ENCODE data around the gene CCDC34. TPM values are rescaled to one million over a fixed set of nuclear protein-coding genes. Genes with fewer than 3 reads are reported as not detected.

CCDC34 gene
- total RNA-seq, 1 donor from 2014 or later, result 32.2 TPM

DNA sequence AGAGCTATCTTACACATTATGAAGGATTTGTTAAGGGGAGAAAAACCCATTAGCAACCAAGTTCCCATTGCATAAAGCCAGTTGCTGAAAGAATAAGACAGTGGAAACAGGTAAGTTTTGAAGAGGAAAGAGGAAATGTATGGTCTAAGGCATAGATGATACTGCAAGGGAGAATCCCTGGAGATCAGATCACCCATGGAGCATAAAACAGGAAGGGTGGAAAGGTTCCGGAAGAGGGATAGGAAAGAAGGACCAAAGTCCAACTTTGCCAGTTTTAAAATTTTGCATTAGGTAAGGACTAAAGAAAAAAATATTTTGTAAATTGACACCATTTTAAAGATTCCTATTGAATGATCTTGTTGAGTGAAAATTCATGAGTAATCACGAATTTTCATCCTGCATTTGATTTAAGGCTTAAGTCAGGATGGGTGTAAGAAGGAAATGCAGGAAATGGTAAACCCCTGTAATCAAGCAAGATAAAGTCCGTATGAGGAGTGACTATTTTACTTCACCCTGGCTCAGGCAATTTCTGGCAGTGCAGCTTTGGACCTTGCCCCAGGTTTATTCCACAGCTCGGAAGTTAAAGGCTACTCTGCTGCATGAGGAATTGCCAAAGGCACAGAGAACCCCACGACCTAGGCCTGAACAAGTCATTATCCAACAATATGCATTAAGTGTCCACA, 70.9 kb downstream of the CCDC34 start:
- Mint-ChIP-seq H3K4me3 (ENCODE audit: low read depth) (no peak overlapping the region), H3K27me3 (no peaks in the 10 kb centered on the region), H3K36me3 (ENCODE audit: insufficient read depth) (peaks cover 12% of the 10 kb centered on the region), H3K9me3 (ENCODE audit: low read depth) (peaks cover 21% of the 10 kb centered on the region), H3K27ac (no peak overlapping the region), H3K4me1 (ENCODE audit: low read depth) (peaks cover 9% of the 10 kb centered on the region)
- DNase-seq (ENCODE audit: low spot score, unreplicated experiment), result no peak
- TF ChIP-seq, protein P1, sequence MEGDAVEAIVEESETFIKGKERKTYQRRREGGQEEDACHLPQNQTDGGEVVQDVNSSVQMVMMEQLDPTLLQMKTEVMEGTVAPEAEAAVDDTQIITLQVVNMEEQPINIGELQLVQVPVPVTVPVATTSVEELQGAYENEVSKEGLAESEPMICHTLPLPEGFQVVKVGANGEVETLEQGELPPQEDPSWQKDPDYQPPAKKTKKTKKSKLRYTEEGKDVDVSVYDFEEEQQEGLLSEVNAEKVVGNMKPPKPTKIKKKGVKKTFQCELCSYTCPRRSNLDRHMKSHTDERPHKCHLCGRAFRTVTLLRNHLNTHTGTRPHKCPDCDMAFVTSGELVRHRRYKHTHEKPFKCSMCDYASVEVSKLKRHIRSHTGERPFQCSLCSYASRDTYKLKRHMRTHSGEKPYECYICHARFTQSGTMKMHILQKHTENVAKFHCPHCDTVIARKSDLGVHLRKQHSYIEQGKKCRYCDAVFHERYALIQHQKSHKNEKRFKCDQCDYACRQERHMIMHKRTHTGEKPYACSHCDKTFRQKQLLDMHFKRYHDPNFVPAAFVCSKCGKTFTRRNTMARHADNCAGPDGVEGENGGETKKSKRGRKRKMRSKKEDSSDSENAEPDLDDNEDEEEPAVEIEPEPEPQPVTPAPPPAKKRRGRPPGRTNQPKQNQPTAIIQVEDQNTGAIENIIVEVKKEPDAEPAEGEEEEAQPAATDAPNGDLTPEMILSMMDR (IDR thresholded peaks at IDR 0.05; ENCODE audit: unreplicated experiment), result no peak

DNA sequence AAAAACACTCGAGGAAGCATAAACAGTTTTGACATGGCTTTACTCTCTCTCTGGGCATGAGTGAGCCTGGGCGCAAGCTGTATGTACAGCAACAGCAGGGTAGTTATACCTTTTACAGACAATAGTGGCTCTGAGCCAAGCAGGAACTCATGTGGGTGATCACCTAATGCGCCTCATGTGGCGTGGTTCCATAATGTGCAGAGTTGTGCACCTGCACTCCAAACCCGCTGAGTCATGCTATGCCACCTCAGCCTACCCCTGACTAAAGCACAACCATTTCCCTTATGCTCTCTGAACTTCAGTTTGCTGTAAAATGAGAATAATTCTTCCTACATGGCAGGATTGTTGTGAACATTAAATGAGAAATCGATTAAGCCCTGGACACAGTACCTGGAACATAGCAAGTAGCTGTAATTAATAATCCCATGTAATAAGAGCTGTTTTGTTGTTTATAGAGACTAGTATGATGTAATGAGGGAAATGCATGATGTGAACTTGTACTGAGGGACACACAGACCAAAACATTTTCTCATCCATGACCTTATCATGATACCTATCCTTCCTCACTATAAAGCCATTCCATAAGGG, 71.6 kb downstream of the CCDC34 start:
- Mint-ChIP-seq H3K27ac (no peak overlapping the region), H3K36me3 (ENCODE audit: insufficient read depth) (peaks cover 12% of the 10 kb centered on the region), H3K4me3 (ENCODE audit: low read depth) (no peak overlapping the region), H3K4me1 (ENCODE audit: low read depth) (peaks cover 9% of the 10 kb centered on the region), H3K9me3 (ENCODE audit: low read depth) (peaks cover 19% of the 10 kb centered on the region), H3K27me3 (no peaks in the 10 kb centered on the region)
- TF ChIP-seq, protein P1 (IDR thresholded peaks at IDR 0.05; ENCODE audit: unreplicated experiment), result no peak
- DNase-seq (ENCODE audit: low spot score, unreplicated experiment), result no peak

DNA sequence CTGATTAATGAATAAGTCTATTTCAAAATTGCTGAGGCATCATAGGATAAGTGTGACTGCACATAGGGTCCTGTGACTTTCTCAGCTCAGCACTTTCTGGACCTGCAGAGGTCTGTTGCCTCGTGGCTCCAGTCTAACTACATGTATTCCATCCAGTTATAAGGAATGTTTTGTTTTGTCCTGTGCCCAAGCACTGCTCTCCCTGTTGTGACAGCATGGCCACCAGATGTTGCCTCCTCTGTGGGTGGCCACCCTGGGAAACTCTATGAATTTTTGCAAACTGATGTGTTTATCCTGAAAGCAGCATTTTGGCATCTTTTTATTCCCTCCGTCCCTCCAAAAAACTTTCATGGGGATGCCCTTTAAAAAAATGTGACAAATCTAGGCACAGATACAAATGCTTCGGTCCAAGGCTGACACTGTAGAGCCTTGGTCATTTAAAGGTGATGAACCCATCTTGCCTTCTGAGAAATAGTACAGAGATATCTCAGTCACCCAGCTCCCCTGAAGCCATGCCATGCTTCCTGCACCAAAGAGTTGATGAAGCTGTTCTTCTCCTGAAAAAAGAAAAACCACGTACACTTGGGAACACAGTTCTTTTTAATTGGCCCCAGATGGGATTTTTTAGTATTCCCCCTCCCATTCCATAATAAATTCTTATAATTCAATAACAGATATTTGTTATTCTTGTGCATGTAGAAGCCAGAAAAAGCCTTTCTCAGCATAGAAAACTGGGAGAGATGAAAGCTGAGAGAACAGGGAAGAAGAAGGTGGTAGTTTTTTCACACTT, 72.6 kb downstream of the CCDC34 start:
- TF ChIP-seq, protein P1 (IDR thresholded peaks at IDR 0.05; ENCODE audit: unreplicated experiment), result no peak
- Mint-ChIP-seq H3K4me3 (ENCODE audit: low read depth) (no peak overlapping the region), H3K27ac (no peak overlapping the region), H3K27me3 (no peaks in the 10 kb centered on the region), H3K36me3 (ENCODE audit: insufficient read depth) (peaks cover 12% of the 10 kb centered on the region), H3K9me3 (ENCODE audit: low read depth) (peaks cover 19% of the 10 kb centered on the region), H3K4me1 (ENCODE audit: low read depth) (peaks cover 9% of the 10 kb centered on the region)
- no peak for DNase-seq (ENCODE audit: low spot score, unreplicated experiment)

Other genes with a start within 250 kb of the CCDC34 start
- 138 and 154 TPM in 2 replicates for gene LGR4, start 109.6 kb upstream of the CCDC34 start, total RNA-seq
- gene LIN7C, start 143.6 kb upstream of the CCDC34 start, total RNA-seq, result 36.5 and 38.2 TPM in 2 replicates

Measured in progenitor cell of endocrine pancreas (in vitro differentiated cells).